ENCODE data around the gene LEMD1. TPM values are rescaled to one million over a fixed set of nuclear protein-coding genes. Genes with fewer than 3 reads are reported as not detected.

Gene LEMD1
- total and polyA plus RNA-seq, 3 donors from 2014 or later: 35.2 to 83.2 (median 71.1) TPM

DNA sequence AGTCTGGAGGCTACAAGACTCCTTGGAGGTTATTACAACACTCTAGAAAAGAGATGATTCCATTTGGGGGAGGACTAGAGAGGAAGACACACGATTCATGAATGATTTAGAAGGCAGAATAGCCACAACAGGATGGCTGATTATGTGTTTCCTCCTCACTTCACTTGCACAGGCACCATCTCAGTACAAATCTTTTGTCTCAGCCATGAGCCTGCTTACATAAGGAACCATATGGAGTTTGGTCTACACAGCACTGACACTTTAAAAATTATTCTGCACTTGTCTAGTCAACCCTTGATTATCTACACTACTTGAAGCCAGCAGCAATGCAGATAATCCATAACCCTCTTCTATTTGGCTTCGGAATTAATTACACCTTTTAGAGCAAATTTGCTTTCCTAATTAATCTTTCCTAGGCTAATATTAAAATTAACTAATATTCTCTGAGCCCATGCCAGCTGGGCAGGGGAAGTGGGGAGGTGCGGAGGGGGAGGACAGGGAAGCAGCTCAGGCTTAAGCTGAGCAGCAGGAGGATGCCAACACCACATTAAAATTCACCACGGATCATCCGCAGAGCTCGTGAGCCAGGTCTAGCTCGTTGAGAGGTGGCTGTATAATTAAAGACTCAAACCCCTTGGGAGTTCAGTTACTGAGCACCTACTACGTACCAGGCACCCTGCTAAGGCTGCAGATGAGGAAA lies 3.2 kb upstream of the LEMD1 start:
- WGBS, 2 donors: 76 to 78% methylated on average over 8 of the region's 8 CpGs
- intact Hi-C loops (cut with DNase I; ENCODE audit: low total_unique reads): no loop called here

DNA sequence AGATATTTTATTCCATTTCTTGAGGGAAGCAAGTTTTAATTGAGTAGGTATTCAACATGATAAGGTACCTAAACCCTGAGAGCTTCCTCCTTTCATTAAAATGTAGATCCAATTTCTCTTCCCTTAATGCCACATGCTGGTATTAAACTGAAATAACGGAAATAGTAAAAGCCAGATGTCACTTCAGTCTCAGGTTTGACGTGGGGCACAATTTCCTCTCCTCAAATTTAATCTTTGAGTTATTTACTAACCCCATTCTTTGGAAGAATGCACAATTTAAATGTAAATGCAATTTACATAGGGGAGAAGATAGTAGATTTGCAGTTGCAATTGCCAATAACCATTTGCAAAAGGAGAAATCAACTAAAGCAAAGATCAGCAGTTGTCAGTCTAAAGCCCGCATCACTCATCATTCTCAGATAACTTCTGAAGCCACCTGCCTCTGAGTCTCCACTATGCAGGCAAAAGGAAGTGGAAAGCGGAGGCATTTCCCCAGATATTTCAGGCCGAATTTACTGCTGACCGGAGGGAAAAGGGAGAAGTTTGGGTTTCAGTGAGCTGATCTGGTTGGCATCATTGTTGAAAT lies 2.1 kb upstream of the LEMD1 start:
- intact Hi-C loops (cut with DNase I; ENCODE audit: low total_unique reads): no loop called here
- DNase-seq: no peak
- TF ChIP-seq, protein P1, sequence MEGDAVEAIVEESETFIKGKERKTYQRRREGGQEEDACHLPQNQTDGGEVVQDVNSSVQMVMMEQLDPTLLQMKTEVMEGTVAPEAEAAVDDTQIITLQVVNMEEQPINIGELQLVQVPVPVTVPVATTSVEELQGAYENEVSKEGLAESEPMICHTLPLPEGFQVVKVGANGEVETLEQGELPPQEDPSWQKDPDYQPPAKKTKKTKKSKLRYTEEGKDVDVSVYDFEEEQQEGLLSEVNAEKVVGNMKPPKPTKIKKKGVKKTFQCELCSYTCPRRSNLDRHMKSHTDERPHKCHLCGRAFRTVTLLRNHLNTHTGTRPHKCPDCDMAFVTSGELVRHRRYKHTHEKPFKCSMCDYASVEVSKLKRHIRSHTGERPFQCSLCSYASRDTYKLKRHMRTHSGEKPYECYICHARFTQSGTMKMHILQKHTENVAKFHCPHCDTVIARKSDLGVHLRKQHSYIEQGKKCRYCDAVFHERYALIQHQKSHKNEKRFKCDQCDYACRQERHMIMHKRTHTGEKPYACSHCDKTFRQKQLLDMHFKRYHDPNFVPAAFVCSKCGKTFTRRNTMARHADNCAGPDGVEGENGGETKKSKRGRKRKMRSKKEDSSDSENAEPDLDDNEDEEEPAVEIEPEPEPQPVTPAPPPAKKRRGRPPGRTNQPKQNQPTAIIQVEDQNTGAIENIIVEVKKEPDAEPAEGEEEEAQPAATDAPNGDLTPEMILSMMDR (IDR thresholded peaks at IDR 0.05): no peak
- no peak for TF ChIP-seq POLR2A (IDR thresholded peaks at IDR 0.05)
- no peaks in the 10 kb centered on the region for H3K4me1 ChIP-seq
- 83 to 84% methylated on average over 6 of the region's 6 CpGs for WGBS, 2 donors
- H3K27me3 ChIP-seq: no peaks in the 10 kb centered on the region
- no peak overlapping the region for H3K27ac ChIP-seq
- H3K9me3 ChIP-seq: no peaks in the 10 kb centered on the region
- H3K36me3 ChIP-seq (ENCODE audit: low read depth, missing control alignments): no peaks in the 10 kb centered on the region
- no peak overlapping the region for H3K4me3 ChIP-seq

More for the DNA sequence above, 3.2 kb upstream of the LEMD1 start:
- Histone ChIP-seq H3K4me3 (no peak overlapping the region), H3K9me3 (no peaks in the 10 kb centered on the region), H3K27ac (no peak overlapping the region), H3K36me3 (ENCODE audit: low read depth, missing control alignments) (no peaks in the 10 kb centered on the region), H3K27me3 (no peaks in the 10 kb centered on the region), H3K4me1 (no peaks in the 10 kb centered on the region)
- TF ChIP-seq, protein P1 (IDR thresholded peaks at IDR 0.05): no peak
- TF ChIP-seq POLR2A (IDR thresholded peaks at IDR 0.05): no peak
- no peak for DNase-seq

DNA sequence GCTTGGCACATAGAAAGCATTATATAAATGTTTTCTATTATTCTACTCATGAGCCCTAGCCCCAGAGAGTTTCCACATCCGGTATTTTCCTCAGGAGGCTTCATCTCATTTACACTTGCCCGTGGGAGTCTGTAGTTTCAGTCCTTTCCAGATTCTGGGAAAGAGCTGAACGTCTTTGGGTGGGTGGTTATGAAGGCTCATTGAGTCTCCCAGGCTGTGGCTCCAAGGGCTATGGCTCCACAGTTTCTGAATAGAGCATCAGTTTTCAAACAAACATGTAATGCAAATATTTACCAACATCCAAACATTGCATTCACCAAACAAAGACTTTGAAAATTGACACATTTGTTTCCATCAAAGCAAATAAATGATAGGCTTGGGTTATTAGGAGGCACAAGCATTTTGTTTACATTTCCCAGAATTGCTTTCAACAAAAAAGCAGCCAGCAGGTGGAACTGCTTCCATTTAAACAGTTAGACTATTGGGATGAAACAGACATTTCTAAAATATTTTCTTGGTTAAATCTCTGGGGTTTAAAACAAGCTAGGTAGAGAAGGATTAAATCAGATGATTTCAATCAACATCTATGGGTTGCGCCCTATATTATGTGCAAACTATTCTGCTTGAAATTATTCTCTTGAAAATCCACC lies 1.3 kb upstream of the LEMD1 start:
- WGBS, 2 donors: 66 to 69% methylated on average over 4 of the region's 4 CpGs
- no peak overlapping the region for H3K4me3 ChIP-seq
- no peaks in the 10 kb centered on the region for H3K4me1 ChIP-seq
- H3K27ac ChIP-seq: no peak overlapping the region
- H3K36me3 ChIP-seq (ENCODE audit: low read depth, missing control alignments): no peaks in the 10 kb centered on the region
- intact Hi-C loops (cut with DNase I; ENCODE audit: low total_unique reads): no loop called here
- H3K9me3 ChIP-seq: no peaks in the 10 kb centered on the region
- DNase-seq: no peak
- H3K27me3 ChIP-seq: no peaks in the 10 kb centered on the region
- TF ChIP-seq, protein P1 (IDR thresholded peaks at IDR 0.05): no peak
- no peak for TF ChIP-seq POLR2A (IDR thresholded peaks at IDR 0.05)

DNA sequence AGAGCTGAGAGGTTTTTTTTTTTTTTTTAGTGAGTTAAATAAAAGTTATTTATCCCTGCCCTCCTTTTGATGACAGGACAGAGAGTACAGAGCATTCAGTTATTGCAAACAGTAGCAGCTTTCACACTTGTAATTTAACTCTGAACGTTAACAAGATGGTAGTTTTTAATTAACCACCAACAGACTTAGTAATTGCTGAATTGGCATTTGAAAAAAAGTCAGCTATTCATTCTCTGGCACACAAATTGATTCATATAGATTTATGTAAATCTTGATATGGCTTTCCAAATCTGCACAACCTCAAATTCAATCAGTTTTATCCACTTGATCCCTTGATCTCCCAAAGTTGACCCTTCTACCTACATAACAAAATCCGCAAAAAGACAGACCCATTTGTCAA lies 918 bp downstream of the LEMD1 start:
- no peak overlapping the region for H3K4me3 ChIP-seq
- intact Hi-C loops (cut with DNase I; ENCODE audit: low total_unique reads): no loop called here
- no peaks in the 10 kb centered on the region for H3K27me3 ChIP-seq
- H3K36me3 ChIP-seq (ENCODE audit: low read depth, missing control alignments): no peaks in the 10 kb centered on the region
- DNase-seq: no peak
- no peaks in the 10 kb centered on the region for H3K9me3 ChIP-seq
- no peaks in the 10 kb centered on the region for H3K4me1 ChIP-seq
- WGBS, 2 donors: 66 to 68% methylated on average over 2 of the region's 2 CpGs
- H3K27ac ChIP-seq: no peak overlapping the region
- TF ChIP-seq, protein P1 (IDR thresholded peaks at IDR 0.05): no peak
- TF ChIP-seq POLR2A (IDR thresholded peaks at IDR 0.05): no peak
